ENCODE results near the gene RCAN3. TPM values are rescaled to one million over a fixed set of nuclear protein-coding genes. Genes with fewer than 3 reads are reported as not detected.

RCAN3 gene
- total RNA-seq, 1 experiment from 2014 or later = 10.2 TPM

- intact Hi-C loops (cut with micrococcal nuclease; ENCODE audit: unreplicated experiment) = loop anchor here (10.0 kb wide), 1 partner anchor 78 kb away; no protein-coding TSS in a partner anchor
- no peaks in the 10 kb centered on the region for H3K27me3 ChIP-seq (replicated peaks; ENCODE audit: control insufficient read depth, insufficient read depth, low read length)
- H3K36me3 Mint-ChIP-seq (ENCODE audit: insufficient read depth, unreplicated experiment) = peaks cover 3% of the 10 kb centered on the region
- H3K4me3 ChIP-seq (ENCODE audit: low read depth, low read length) = no peak overlapping the region
- no peaks in the 10 kb centered on the region for H3K9me3 Mint-ChIP-seq (ENCODE audit: unreplicated experiment)
- H3K27me3 Mint-ChIP-seq (ENCODE audit: insufficient read depth, unreplicated experiment) = no peaks in the 10 kb centered on the region
- 0 out of 2 replicates have a peak, but pooled peaks cover 1% of the 10 kb centered on the region for H3K4me1 ChIP-seq
- DNase-seq = no peak
- no peak overlapping the region for H3K27ac Mint-ChIP-seq (ENCODE audit: unreplicated experiment)
- no peaks in the 10 kb centered on the region for H3K9me3 ChIP-seq
- TF ChIP-seq CTCF (IDR thresholded peaks at IDR 0.05; ENCODE audit: insufficient read depth in 1 of 2, low read depth in 1 of 2, low read length in 1 of 2, severe bottlenecking in 1 of 2, unreplicated experiment in 1 of 2) = no peak
- no peaks in the 10 kb centered on the region for H3K36me3 ChIP-seq (ENCODE audit: control insufficient read depth, insufficient read depth, low read length)
- ChIA-PET CTCF (no interaction called here), POLR2A (no interaction called here)
- H3K4me1 Mint-ChIP-seq (ENCODE audit: low read depth, unreplicated experiment) = peaks cover 8% of the 10 kb centered on the region
- no peak overlapping the region for H3K4me3 Mint-ChIP-seq (ENCODE audit: unreplicated experiment)
- no TSS peak for BruUV-seq (replicated peaks)
Observed at GRCh38 chr1:24557220-24557619, 54.6 kb downstream of the RCAN3 start.

- H3K27ac Mint-ChIP-seq (ENCODE audit: unreplicated experiment) = no peak overlapping the region
- peaks cover 5% of the 10 kb centered on the region for H3K4me1 Mint-ChIP-seq (ENCODE audit: low read depth, unreplicated experiment)
- no TSS peak for BruUV-seq (replicated peaks)
- H3K27me3 ChIP-seq (replicated peaks; ENCODE audit: control insufficient read depth, insufficient read depth, low read length) = no peaks in the 10 kb centered on the region
- H3K36me3 ChIP-seq (ENCODE audit: control insufficient read depth, insufficient read depth, low read length) = no peaks in the 10 kb centered on the region
- TF ChIP-seq CTCF (IDR thresholded peaks at IDR 0.05; ENCODE audit: insufficient read depth in 1 of 2, low read depth in 1 of 2, low read length in 1 of 2, severe bottlenecking in 1 of 2, unreplicated experiment in 1 of 2) = no peak
- POLR2A ChIA-PET = no interaction called here
- CTCF ChIA-PET = interaction anchor here (1.0 kb wide), 1 partner anchor 10 kb away, joined by 3 read pairs; no protein-coding TSS in a partner anchor
- H3K9me3 ChIP-seq = no peaks in the 10 kb centered on the region
- no peak overlapping the region for H3K4me3 ChIP-seq (ENCODE audit: low read depth, low read length)
- no peaks in the 10 kb centered on the region for H3K9me3 Mint-ChIP-seq (ENCODE audit: unreplicated experiment)
- no peak for DNase-seq
- H3K27me3 Mint-ChIP-seq (ENCODE audit: insufficient read depth, unreplicated experiment) = no peaks in the 10 kb centered on the region
- intact Hi-C loops (cut with micrococcal nuclease; ENCODE audit: unreplicated experiment) = loop anchor here (10.0 kb wide), 1 partner anchor 77 kb away; no protein-coding TSS in a partner anchor
- no peaks in the 10 kb centered on the region for H3K4me1 ChIP-seq
- no peak overlapping the region for H3K4me3 Mint-ChIP-seq (ENCODE audit: unreplicated experiment)
- H3K36me3 Mint-ChIP-seq (ENCODE audit: insufficient read depth, unreplicated experiment) = no peaks in the 10 kb centered on the region
Observed at GRCh38 chr1:24557711-24558131, 55.1 kb downstream of the RCAN3 start.

- no peaks in the 10 kb centered on the region for H3K9me3 ChIP-seq
- BruUV-seq (replicated peaks) = no TSS peak
- no peaks in the 10 kb centered on the region for H3K4me1 ChIP-seq
- Mint-ChIP-seq H3K27ac (ENCODE audit: unreplicated experiment) (no peak overlapping the region), H3K4me1 (ENCODE audit: low read depth, unreplicated experiment) (peaks cover 5% of the 10 kb centered on the region), H3K9me3 (ENCODE audit: unreplicated experiment) (no peaks in the 10 kb centered on the region), H3K4me3 (ENCODE audit: unreplicated experiment) (no peak overlapping the region), H3K36me3 (ENCODE audit: insufficient read depth, unreplicated experiment) (no peaks in the 10 kb centered on the region), H3K27me3 (ENCODE audit: insufficient read depth, unreplicated experiment) (no peaks in the 10 kb centered on the region)
- DNase-seq = no peak
- no peaks in the 10 kb centered on the region for H3K27me3 ChIP-seq (replicated peaks; ENCODE audit: control insufficient read depth, insufficient read depth, low read length)
- CTCF ChIA-PET = interaction anchor here (1.0 kb wide), 1 partner anchor 9 kb away, joined by 3 read pairs; no protein-coding TSS in a partner anchor
- no peak for TF ChIP-seq CTCF (IDR thresholded peaks at IDR 0.05; ENCODE audit: insufficient read depth in 1 of 2, low read depth in 1 of 2, low read length in 1 of 2, severe bottlenecking in 1 of 2, unreplicated experiment in 1 of 2)
- intact Hi-C loops (cut with micrococcal nuclease; ENCODE audit: unreplicated experiment) = loop anchor here (10.0 kb wide), 1 partner anchor 76 kb away; no protein-coding TSS in a partner anchor
- POLR2A ChIA-PET = no interaction called here
- no peaks in the 10 kb centered on the region for H3K36me3 ChIP-seq (ENCODE audit: control insufficient read depth, insufficient read depth, low read length)
- no peak overlapping the region for H3K4me3 ChIP-seq (ENCODE audit: low read depth, low read length)
Observed at GRCh38 chr1:24558455-24558854, 55.8 kb downstream of the RCAN3 start.

All from Caco-2 (cell line).